Left ventricle myocardium inferior (tissue), 1 donor: ENCODE results near the gene WNK3. TPM values are rescaled to one million over a fixed set of nuclear protein-coding genes. Genes with fewer than 3 reads are reported as not detected.
A peak's percentile ranks its signal among the peaks of the same experiment; 100 is the strongest.

ENCODE experiments used
- DNase-seq: peaks from one replicate; pipeline ENCODE4 v3.0.0-alpha.2; 2020
- H3K27ac ChIP-seq: fragments of 200-600 bp; replicated peaks from 2 replicates; pipeline ENCODE4 v1.8.0; 2021
- H3K27me3 ChIP-seq: fragments of 200-600 bp; 2 replicates; pipeline ENCODE4 v1.8.0; 2021; ENCODE audit warnings: low read depth
- H3K36me3 ChIP-seq: fragments of 200-600 bp; 2 replicates; pipeline ENCODE4 v1.8.0; 2021
- H3K4me1 ChIP-seq: fragments of 200-600 bp; 2 replicates; pipeline ENCODE4 v1.8.0; 2021
- H3K4me3 ChIP-seq: fragments of 200-600 bp; 2 replicates; pipeline ENCODE4 v1.8.0; 2021; ENCODE audit warnings: mild to moderate bottlenecking, moderate library complexity
- H3K9me3 ChIP-seq: fragments of 200-600 bp; replicated peaks from 2 replicates; pipeline ENCODE4 v1.8.0; 2021
- intact Hi-C: fragments of 100-400 bp; cut with micrococcal nuclease; formaldehyde crosslinking; loops from one replicate; pipeline ENCODE4 v1.11.0; 2022
- total RNA-seq: library from RNA; stranded (reverse); fragmentation: NEBNext Ultra II Directional; extraction: Animal tissue kit (Norgen Biotek cat#: 25700); gene quantifications from one replicate; pipeline ENCODE4 v1.2.1, GENCODE V29; 2021
- TF ChIP-seq, protein P1 (sequence below): fragments of 200-600 bp; IDR thresholded peaks from 2 replicates; pipeline ENCODE4 v1.8.0; 2021; ENCODE audit warnings: antibody characterized with exemption, mild to moderate bottlenecking, borderline replicate concordance
- donor health status: DM: no; HTN: yes; CAD: no; lungs with severe emphysema.

WNK3 gene
- total RNA-seq, 1 donor from 2014 or later = 0.88 TPM

GRCh38 chrX:54198262-54198661, 159.6 kb downstream of the WNK3 start:
- no peaks in the 10 kb centered on the region for H3K27me3 ChIP-seq
- intact Hi-C loops = no loop called here

DNA sequence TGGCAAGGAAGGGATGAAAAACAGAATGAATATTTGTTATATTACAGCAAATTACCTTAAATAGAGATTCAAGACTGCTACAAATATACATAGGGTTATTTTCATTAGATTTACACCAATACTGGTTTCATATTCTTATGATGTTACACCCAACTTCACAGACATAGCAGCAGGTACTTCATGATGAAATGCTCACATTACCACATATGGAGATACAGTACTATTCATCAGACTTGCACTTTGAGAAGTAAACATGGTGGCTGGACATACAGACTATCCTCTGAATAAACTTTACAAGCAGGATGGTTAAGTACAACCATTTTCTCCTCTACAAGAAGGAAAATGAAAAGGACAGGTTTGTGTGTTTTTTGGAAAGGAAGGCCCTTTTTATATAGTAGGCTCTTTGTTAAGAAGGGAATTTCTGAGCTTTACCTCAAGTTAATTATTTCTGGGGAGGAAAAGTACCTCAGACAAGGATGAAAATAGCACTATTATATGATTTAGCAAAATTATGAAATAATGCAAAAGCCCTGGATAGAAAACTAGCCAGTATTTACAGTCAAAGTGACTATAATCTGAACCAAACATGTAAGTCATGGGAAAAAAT, 162.8 kb downstream of the WNK3 start:
- Histone ChIP-seq H3K27me3 (no peaks in the 10 kb centered on the region), H3K4me1 (no peaks in the 10 kb centered on the region)

More at GRCh38 chrX:54198262-54198661, 159.6 kb downstream of the WNK3 start:
- TF ChIP-seq, protein P1, sequence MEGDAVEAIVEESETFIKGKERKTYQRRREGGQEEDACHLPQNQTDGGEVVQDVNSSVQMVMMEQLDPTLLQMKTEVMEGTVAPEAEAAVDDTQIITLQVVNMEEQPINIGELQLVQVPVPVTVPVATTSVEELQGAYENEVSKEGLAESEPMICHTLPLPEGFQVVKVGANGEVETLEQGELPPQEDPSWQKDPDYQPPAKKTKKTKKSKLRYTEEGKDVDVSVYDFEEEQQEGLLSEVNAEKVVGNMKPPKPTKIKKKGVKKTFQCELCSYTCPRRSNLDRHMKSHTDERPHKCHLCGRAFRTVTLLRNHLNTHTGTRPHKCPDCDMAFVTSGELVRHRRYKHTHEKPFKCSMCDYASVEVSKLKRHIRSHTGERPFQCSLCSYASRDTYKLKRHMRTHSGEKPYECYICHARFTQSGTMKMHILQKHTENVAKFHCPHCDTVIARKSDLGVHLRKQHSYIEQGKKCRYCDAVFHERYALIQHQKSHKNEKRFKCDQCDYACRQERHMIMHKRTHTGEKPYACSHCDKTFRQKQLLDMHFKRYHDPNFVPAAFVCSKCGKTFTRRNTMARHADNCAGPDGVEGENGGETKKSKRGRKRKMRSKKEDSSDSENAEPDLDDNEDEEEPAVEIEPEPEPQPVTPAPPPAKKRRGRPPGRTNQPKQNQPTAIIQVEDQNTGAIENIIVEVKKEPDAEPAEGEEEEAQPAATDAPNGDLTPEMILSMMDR = no peak
- no peaks in the 10 kb centered on the region for H3K4me1 ChIP-seq
- no peaks in the 10 kb centered on the region for H3K9me3 ChIP-seq
- H3K36me3 ChIP-seq = no peaks in the 10 kb centered on the region
- no peak overlapping the region for H3K4me3 ChIP-seq
- no peak overlapping the region for H3K27ac ChIP-seq
- no peak for DNase-seq

GRCh38 chrX:54193085-54193821, 164.6 kb downstream of the WNK3 start:
- Histone ChIP-seq H3K36me3 (no peaks in the 10 kb centered on the region), H3K4me3 (no peak overlapping the region), H3K9me3 (no peaks in the 10 kb centered on the region), H3K4me1 (no peaks in the 10 kb centered on the region), H3K27ac (no peak overlapping the region), H3K27me3 (no peaks in the 10 kb centered on the region)
- no peak for DNase-seq
- intact Hi-C loops = no loop called here
- TF ChIP-seq, protein P1 = no peak

More for the DNA sequence above, 162.8 kb downstream of the WNK3 start:
- intact Hi-C loops = no loop called here
- no peaks in the 10 kb centered on the region for H3K9me3 ChIP-seq
- TF ChIP-seq, protein P1 = no peak
- no peak overlapping the region for H3K27ac ChIP-seq
- no peak overlapping the region for H3K4me3 ChIP-seq
- DNase-seq = no peak
- no peaks in the 10 kb centered on the region for H3K36me3 ChIP-seq

DNA sequence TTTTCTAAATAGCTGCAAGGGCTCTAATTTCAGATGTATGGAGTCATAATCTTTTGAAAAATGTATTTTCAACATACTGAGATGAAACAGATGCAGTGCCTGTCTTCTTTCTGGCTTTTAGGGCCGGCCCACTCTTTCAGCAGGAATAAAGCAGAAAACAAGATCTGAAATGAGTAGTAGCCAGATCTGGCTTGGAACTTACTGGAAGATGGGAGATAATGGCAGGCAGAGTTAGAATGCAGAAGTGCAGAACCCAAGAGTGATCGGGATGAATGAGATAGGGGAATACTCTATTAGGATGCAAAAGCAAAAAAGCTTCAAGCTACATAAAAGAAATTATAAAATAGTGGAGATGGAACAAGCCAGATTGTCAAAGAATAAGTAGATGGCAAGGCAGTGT, 173.4 kb downstream of the WNK3 start:
- intact Hi-C loops = no loop called here
- TF ChIP-seq, protein P1 = no peak

GRCh38 chrX:54182864-54183613, 174.8 kb downstream of the WNK3 start, which contains the start of gene FAM120C:
Gene FAM120C, minus strand, starts transcription at chrX:54183254. Its CDS starts 56 bp downstream, at chrX:54183198.
- H3K4me1 ChIP-seq = peaks cover 43% of the 10 kb centered on the region
- no peaks in the 10 kb centered on the region for H3K27me3 ChIP-seq
- peak within 1 kb of the TSS; percentile 85 for H3K4me3 ChIP-seq
- peak within 1 kb of the TSS; percentile 93 for H3K27ac ChIP-seq
- H3K36me3 ChIP-seq = no peaks in the 10 kb centered on the region
- intact Hi-C loops = no loop called here
- TF ChIP-seq, protein P1 = no peak
- peak; percentile 71 for DNase-seq
- H3K9me3 ChIP-seq = no peaks in the 10 kb centered on the region

More for the DNA sequence above, 173.4 kb downstream of the WNK3 start:
- Histone ChIP-seq H3K27me3 (no peaks in the 10 kb centered on the region), H3K27ac (no peak overlapping the region), H3K4me3 (no peak overlapping the region), H3K4me1 (peaks cover 32% of the 10 kb centered on the region), H3K36me3 (no peaks in the 10 kb centered on the region), H3K9me3 (no peaks in the 10 kb centered on the region)
- no peak for DNase-seq
